Hematopoietic multipotent progenitor cell treated with erythropoietin and hydrocortisone succinate and interleukin-3 and kit ligand, for 15 days (in vitro differentiated cells): ENCODE data around the gene PLA2G2C.

ENCODE experiments used
- DNase-seq: peaks from one replicate; pipeline ENCODE4 v3.0.0-alpha.2; 2015; ENCODE audit warnings: low spot score

Gene PLA2G2C

DNA sequence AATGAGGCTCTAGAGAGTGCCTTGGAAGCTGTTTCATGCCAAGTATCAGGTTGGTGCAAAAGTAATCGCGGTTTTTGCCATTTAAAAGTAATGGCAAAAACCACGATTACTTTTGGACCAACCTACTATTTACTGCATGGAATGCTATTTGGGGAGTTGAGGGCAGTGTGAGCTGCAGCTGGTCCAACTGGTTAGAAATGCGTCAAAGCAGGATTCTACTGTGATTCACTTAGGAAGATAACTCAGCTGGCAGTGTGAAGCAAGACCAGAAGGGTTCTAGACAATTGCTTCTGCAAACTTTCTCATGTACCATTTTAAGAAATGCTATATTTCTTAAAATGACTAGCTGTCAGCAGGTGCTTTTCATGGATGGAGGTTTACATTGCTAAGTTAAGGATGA, 21.2 kb upstream of the PLA2G2C start:
- no peak for DNase-seq

DNA sequence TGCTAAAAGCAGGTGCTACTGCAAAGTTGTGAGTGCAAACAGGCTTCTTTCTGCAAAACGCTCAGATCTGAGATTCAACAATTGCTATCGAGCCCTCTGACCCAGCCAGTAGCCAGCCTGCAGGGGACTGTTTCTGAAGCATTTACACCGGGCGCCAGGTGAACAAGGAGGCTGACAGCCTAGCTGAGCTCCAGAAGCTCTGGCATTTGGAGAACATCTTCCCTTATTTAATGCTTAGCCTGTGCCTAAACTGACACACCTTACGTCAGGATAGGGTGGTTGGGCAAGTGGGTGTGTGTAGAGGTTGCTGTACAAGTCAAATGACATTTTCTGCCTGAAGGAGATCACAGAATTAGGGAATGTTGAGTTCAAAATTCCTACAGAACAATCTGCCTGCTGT, 15.8 kb upstream of the PLA2G2C start:
- DNase-seq, result no peak

DNA sequence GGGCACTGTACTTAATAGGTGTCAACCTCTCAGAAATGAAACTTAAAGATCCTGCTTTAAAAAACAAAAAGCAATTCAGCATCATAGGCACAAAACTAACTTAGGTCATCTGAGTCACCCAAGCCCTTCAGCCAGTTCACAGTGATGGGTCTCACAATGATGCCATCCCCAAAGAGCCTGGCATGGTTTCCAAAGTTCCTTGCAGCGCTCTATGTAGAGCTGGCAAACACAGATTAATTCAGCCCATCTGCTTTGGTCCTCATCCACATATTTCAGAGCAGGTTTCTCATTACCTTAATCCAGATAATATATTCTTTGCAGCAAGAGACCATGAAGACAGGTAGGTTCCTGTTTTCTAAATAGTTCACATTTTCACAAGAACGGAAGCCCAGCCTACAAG, 14.6 kb upstream of the PLA2G2C start:
- no peak for DNase-seq

DNA sequence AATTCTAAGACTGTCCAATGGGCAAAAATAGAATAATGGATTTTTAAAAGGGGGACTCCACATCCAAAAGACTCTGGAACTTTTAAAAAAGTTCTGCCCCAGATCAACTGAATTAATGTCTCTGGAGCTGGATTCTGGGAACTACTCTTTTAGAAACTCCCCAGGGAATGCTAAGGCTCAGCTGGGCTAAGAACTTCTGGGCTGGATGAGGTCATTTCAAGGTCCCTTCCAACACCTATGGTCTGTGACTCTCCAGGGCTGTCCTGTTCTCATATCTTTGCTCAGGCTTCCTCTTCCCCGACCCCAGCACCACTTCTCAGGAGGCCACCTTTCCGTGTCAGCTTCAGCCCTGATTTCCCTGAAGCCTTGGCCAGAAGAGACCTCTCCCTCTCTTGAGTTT, 13.5 kb upstream of the PLA2G2C start:
- no peak for DNase-seq

DNA sequence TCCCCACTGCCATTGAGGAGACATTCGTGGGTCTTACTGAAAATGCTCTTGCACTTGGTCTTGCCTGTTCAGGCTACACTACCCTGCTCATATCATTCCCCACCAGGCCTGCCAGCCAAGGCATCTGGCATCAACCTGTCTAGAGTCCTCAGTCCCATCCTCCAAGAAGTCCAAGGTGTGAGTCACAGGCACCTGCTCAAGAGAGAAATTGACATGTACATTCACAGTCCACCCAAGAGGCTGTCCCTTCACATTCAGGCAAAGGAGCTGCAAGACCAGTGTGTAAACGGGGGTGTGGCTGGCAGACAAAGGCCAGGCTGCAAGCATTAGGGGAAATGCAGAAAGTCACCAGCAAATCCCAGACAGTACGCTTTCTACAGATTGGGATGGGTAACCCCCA, 13.1 kb upstream of the PLA2G2C start:
- peak; percentile 17 for DNase-seq

DNA sequence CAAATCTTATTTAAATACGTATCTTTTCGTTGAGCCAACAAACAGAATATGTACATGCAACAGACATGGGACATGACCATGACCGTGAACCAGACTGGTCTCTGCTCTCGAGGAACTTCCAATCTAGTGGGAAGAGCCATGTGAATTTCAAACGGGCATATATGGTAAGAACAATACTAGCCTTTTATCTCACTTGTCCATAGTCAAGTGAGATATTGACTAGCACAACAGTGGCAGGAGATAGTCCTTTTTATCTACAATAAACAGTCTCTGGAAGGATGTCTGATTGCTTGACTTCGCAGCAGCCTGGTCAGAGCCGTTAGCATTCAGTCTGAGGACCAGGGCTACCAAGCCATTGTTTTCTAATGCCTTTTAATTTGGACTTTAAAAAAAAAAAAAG, 12.6 kb upstream of the PLA2G2C start:
- no peak for DNase-seq

DNA sequence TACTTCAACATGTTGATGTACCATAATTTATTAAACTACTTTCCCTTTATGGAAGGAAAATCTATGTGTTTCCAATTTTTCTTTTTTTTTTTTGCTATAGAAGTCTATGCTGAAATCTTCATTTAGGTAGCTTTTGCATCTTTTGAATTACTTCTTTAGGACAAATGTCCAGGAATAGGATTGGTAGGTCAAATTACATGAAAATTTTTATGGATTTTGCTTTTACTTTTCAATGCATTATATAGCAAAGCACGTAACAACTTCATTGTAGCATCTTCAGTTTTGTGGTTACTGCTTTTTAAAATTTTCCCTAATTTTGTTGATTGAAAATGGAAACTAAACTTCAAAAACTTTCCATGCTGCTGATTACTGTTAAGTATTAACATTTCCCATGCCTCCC, 12.0 kb upstream of the PLA2G2C start:
- no peak for DNase-seq

DNA sequence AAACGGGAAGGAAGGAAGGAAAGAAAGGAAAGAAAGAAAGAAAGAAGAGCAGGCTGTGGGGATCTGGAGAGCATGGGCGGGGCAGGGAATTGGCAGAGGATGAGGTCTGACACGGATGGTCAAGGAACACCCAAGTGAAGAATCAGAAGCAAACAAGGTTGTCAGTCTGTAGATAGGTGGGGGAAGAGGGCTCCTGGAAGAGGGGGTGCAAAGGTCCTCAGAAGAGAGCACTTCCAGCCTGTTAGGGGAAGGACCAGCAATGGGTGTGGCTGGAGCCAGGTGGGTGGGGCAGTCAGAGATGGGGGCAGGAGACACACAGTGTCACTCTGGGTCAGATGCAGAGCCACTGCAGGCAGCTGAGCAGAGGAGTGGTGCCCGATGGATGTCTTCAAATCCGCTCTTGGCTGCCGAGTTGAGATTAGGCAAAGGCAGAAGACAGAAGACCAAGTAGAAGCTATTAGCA, 11.0 kb upstream of the PLA2G2C start:
- peak; percentile 57 for DNase-seq

DNA sequence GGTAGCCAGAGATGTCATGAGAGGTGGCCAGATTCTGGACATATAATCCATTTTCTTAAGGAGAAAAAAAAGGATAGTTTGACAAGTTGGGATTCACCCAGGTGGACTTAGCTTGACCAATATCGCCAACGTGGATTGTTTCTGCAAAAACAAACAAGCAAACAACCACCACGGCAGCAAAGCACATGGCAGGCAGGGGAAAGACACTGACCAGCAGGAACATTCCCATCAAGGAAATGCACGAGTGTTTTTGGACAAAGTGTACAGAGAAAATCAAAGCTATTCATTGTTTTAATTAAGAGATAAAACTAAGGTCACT, 9.1 kb upstream of the PLA2G2C start:
- DNase-seq, result no peak

DNA sequence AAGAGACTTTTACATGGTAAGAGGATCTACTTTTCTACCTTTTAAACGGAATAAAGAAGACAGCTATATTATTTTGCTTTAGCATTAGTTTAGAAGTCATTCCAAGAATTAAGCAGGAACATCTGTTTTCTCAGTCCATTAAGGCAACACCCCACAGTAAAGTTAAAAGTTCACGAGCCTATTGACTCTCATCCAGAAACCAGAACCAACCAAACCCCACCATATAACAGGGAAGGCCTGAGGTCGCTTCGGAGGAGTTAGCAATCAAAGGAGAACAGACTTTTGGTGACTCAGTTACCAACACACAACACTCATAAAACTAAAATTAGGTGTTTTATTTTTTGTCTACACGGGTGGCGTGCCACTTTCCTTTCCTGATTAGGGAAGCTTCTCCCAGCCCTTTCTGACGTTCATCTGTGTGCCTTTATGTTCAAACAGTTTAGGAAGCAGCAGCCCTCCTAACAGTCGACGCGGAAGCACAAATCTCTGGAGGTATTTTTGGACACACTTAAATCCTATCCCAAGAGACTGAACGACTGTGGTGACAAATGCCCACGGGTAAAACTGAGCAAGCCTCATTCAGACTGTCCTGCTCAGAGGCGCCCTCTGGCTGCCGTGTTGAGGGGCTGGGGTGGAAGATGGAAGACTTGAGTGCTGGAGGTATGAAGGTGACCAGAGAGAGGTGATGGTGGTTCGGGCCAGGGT, 8.6 kb upstream of the PLA2G2C start:
- peak; percentile 67 for DNase-seq

DNA sequence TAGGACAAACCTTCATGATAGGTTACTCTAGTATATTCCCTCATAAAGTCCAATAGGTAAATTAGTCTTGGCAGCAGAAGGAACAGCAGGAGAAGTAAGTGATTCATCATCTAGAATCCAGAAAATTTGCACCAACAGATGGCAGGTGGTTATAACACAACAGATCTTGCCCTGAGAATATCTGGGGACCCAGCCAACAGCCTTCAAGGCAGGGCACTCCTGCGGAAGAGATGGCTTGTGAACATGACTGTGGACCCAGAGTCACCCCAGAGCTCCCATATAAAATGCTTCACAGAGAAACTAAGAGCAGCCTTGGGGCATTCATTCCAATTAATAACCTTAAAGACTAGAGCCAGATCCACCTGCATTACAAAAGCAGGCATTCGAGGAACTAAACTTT, 7.9 kb upstream of the PLA2G2C start:
- no peak for DNase-seq

DNA sequence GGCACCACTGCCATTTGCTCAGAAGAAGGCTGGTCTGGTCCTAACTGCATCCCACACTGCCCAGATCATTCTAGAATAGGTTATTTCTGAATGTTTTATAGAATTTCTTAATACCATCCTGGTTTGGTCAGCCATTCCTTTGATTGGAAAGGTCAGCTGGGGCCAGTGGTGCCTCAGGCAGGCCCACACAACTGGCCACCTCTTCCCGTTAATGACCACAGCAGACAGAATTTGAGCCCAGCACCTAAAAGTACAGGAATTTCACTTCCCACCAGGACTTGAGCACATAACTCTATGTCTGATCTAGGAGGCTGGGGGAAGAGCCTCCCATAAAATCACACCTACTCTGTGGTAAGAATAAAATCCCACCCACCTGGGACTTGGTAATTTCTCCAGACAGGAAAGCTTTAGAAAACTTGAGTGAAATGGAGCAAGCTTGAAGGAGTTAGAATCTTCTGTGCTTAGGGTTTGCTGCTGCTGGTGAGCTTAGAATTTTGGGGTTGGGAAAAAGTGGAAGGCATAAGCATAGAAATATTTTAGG, 6.6 kb upstream of the PLA2G2C start:
- DNase-seq, result no peak

DNA sequence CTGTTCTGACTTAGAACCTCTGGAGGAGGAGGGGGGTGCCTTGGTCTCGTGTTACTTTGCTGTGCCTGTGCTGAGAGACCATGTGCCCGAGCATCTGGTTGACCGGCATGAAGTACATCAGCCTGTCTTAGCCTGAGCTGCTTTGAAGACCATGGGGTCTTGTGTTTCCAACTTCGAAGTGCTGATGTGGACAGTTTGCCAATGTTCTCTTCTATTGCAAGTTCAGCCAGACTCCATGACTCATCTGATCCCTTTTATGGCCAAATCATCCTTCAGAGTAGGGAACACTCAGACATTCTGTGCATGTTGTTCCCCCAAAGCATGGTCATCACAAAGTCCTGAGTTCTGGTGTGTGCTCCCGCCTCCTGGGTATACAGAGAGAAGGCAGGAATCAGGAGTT, 6.0 kb upstream of the PLA2G2C start:
- DNase-seq, result no peak

DNA sequence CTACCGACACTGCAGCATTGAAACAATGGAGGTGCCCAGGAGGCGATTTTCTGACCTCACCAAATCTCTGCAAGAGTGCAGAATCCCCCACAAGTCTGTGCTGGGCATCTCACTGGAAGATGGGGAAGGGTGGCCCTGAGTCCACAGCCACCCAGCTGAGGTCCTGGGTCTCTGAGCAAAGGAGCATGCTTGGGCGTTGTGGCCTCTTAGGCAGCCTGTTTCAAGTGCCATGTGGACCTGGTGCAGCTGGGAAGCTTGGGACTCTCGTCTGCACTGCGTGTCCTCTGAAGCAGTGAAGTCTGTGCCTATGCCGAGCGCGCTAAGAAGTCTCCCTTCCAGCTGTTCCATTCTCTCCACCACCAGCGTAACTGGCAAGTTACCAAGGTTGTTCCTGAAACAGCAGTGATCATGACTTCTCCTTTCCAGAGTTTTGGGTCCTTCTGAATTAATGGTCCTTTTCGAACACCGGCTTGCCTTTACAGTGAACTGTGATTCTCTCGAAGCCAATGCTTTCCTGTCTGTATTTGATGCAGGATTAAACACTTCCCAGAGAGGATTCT, 5.0 kb upstream of the PLA2G2C start:
- DNase-seq, result no peak

DNA sequence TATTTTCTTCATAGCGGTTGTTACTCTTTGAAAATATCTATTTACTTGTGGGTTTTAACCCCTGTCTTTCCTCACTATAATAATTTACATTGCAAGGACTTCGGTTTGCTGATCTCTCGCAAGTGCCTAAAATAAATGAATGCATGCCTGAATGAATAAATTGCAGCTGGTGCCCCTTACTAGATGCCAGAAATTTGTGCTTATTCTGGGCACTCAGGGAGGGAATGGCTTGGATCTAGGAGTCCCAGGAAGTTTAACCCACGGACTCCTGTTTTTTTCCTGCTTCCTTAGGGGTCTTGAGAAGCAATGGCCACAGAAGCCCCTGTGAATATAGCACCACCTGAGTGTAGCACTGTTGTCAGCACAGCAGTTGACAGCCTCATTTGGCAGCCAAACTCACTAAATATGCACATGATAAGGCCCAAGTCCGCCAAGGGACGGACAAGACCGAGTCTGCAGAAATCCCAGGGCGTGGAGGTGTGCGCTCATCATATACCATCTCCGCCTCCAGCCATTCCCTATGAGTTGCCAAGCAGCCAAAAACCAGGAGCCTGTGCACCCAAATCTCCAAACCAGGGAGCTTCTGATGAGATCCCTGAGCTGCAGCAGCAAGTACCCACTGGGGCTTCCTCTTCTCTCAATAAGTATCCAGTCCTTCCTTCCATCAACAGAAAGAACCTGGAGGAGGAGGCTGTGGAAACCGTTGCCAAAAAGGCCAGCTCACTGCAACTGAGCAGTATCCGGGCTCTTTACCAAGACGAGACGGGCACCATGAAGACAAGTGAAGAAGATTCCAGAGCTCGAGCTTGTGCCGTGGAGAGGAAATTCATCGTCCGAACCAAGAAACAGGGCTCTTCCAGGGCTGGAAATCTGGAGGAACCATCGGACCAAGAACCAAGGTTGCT, 4.2 kb upstream of the PLA2G2C start:
- no peak for DNase-seq

DNA sequence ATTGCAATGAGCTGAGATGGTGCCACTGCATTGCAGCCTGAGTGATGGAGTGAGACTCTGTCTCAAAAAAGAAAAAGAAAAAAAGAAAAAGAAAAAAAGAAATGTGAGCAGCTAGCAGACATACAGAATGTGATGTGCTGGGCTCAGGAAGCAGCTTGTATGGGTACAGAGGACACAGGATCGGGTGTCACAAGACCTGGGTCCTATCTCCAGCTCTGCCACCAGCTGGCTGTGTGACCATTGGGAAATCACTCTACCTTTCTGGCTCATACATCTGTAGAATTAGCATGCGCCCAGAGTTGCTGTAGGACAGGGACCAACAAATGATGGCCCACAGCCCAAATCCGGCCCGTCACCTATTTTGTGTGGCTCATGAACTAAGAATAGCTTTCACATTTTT, 3.3 kb upstream of the PLA2G2C start:
- no peak for DNase-seq

DNA sequence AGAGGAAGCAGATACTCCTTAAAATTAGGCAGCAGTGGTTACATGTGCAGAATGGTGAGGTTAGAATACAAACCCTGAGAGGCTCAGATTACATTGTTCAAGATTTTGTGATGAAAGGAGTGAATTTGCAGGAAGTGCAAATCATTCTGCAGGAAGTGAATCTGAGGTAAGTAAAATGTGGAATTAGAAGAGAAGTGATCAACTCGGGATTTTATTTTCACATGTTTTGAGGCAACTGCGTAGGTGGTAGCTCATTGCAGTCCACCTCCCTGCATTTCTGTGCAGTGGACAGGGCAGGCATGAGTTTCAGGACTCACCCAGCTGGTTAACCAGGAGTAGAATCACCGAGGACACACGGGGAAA, 2.1 kb upstream of the PLA2G2C start:
- no peak for DNase-seq

DNA sequence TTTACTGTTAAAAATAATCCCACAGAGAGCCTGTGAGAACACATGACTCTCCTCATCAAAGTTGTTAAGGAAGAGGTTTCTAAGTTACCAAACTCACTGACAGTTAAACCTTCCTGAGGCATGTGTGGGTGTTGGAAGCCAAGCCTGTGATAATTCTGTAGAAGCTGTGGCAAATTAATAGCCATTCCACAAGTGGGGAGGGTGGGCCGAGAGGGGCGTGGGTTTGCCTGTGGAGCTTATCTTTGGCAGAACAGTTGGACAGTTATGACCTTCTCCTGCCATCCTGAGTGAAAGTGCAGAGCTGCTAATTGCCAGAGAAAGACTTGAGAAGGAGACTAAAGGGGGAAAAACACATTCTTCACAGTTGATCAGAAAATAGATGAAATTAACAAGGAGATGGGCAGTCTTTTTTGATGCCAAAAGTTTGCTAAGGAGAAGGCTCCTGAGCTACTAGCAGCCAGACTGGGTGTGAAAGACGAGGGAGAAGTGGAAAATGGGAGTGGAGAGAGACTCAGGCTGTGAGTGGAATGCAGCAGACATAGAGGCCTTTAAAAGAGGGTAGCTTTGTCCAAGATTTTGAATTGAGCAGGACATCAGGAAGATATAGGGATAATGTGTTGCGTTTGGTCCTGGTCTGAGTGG, 1.6 kb upstream of the PLA2G2C start:
- peak; percentile 47 for DNase-seq

DNA sequence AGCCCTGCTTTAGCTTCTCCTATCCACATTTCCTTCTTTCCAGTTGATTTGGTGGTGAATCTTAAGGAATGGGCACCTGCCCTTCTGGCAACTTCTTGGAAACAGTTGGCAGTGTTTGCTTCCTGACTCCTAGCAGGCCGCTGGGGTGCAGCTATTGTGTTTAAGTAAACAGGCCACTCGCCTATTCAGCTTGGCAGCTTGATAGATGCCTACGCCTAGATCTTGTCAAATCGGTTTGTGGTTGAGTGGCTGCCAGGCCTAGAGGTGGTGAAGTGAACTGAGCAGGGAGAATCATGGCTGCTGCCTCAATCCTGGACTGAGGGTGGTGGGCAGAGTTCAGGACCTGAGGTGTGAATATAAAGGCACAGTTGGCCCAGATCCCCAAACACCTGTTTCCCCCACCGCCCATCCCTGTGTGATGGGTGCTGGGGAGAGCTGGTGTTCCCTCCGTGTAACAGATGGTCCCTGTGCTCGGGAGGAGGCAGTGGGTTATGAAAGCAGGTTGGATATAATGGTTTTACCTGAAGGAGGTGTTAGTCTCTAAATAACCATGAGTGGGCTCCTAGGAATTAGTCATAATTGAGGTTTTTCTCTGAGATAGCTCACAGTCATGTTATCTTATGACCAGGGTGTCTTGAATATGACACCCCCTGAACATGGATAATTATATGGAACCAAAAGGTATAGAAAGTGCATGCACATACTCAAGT, 940 bp upstream of the PLA2G2C start:
- DNase-seq, result peak; percentile 48

DNA sequence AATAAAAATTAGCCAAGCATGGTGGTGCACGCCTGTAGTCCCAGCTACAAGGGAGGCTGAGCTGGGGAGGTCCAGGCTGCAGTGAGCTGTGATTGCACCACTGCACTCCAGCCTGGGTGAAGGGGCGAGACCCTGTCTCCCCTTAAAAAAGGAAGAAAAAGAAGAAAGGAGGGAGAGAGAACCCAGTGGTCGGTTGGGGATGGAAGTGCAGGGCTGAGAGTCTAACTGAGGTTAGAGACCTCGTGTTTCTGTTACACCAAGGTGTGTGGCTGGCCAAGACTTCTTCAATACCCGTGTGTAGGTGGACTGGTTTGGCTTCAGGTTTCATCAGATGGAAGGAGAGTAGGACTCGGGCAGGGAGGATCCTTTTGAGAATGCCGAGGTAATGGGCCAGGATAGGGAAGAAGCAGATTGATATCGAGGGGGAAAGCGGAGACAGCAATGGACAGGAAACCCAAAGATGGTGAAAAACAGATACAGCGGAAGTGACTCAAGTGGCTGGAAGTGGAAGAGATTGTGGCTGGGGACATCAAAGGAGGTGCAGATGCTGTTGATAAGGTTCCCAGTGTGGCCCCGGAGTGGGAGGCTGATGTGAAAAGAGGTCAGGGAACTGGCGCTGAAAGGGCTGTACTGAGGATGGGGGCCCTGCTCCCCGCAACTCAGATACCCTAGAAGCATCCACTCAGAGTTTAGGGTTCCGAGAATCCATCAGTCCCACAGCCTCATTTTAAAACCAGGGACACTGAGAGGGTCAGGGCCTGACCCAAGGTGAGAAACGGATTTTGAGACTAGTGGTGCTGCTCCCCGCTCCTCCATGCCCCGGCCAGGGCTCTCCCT, 1.1 kb downstream of the PLA2G2C start:
- DNase-seq, result no peak

DNA sequence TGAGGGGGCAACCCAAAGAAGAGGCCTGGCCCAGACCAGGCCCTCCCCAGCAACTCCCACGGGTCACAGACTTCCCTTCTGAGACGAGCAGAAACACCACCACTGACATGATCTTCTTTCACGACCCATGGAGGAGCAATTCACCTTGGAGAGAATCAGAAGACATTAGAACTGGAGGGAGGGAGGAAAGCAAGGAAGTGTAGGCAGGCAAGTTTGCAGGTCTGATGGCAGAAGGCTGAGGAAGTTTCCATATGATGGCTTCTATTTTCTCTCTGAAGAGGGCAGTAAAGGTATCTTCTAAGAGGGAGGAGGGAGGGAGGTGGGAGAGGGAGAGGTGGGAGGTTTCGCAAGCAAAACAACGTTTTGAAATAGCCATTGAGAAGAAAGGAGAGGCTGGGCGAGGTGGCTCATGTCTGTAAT, 1.8 kb downstream of the PLA2G2C start:
- DNase-seq, result no peak
